ENCODE measurements around the gene ABCF1.

ABCF1 gene

DNA sequence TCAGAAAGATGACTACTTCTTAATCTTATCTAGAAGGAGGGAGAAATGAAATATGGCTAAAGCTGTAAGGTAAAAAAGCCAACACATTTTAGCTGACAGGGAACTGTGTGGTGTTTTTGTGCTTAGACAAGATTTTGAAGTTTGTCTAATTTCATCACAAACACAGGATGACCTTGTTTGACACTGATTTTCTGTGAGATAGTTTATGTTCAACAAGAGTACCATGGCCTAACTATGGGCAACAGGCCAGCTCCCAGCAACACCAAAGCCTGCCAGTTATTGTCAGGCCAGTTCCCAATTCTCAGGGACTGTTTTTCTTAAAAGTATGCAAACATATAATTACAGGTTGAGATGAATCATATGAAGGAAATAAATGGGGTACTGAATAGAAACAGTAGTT lies 5.5 kb upstream of the ABCF1 start:
- H3K4me3 ChIP-seq (ENCODE audit: low read length): no peak overlapping the region
- H3K4me1 ChIP-seq (ENCODE audit: control insufficient read depth, insufficient read depth, low read length): peaks cover 3% of the 10 kb centered on the region
- no peak overlapping the region for H3K27ac ChIP-seq (ENCODE audit: low read depth, low read length)
- H3K27me3 ChIP-seq (ENCODE audit: control insufficient read depth, insufficient read depth, low read length): no peaks in the 10 kb centered on the region
- no peak overlapping the region for H3K9ac ChIP-seq (ENCODE audit: low read length)
- peaks cover 13% of the 10 kb centered on the region for H3K36me3 ChIP-seq (ENCODE audit: control insufficient read depth, insufficient read depth, low read length)

DNA sequence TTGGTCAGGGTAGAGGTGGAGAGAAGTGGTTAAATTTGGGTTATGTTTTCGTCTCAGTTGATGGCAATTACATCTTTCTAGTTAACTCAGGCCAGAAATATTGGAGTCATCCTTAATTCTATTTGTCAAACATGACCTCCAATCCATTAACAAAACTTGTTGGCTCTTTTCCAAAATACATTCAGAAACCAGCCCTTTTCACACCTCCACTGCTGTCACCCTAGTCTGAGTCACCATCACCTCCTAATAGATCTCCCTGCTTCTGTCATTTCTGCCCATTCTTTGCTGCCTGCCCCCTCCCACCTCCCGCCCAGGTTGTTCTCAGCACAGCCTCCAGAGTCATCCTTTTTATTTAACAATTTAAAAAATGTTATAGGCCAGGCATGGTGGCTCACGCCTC lies 3.0 kb upstream of the ABCF1 start:
- Histone ChIP-seq H3K4me1 (ENCODE audit: control insufficient read depth, insufficient read depth, low read length) (peaks cover 12% of the 10 kb centered on the region), H3K9ac (ENCODE audit: low read length) (no peak overlapping the region), H3K4me3 (ENCODE audit: low read length) (no peak overlapping the region), H3K36me3 (ENCODE audit: control insufficient read depth, insufficient read depth, low read length) (peaks cover 2% of the 10 kb centered on the region), H3K27me3 (ENCODE audit: control insufficient read depth, insufficient read depth, low read length) (no peaks in the 10 kb centered on the region), H3K27ac (ENCODE audit: low read depth, low read length) (no peak overlapping the region)

DNA sequence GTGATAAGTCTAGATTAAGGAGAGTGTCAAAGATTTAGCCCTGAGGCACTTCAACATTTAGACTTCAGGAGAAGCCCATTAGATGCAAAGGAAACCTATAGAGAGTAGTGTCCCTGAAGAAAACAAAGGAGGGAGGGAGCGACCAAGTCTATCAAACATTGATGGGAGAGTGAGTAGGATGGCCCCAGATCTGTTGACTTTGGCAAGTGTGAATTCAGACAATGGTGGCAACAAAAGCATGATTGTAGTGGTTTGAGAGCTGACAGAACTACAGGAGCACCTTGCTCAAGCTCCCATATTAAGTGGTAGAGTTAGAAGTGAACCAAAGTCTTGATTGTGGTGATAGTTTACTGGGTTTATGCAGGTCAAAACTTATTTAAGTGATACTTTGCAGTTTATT lies 979 bp upstream of the ABCF1 start:
- peak overlapping the region; percentile 95 for H3K4me3 ChIP-seq (ENCODE audit: low read length)
- no peaks in the 10 kb centered on the region for H3K27me3 ChIP-seq (ENCODE audit: control insufficient read depth, insufficient read depth, low read length)
- H3K4me1 ChIP-seq (ENCODE audit: control insufficient read depth, insufficient read depth, low read length): peaks cover 13% of the 10 kb centered on the region
- no peaks in the 10 kb centered on the region for H3K36me3 ChIP-seq (ENCODE audit: control insufficient read depth, insufficient read depth, low read length)
- peak overlapping the region; percentile 94 for H3K27ac ChIP-seq (ENCODE audit: low read depth, low read length)
- peak overlapping the region; percentile 74 for H3K9ac ChIP-seq (ENCODE audit: low read length)

DNA sequence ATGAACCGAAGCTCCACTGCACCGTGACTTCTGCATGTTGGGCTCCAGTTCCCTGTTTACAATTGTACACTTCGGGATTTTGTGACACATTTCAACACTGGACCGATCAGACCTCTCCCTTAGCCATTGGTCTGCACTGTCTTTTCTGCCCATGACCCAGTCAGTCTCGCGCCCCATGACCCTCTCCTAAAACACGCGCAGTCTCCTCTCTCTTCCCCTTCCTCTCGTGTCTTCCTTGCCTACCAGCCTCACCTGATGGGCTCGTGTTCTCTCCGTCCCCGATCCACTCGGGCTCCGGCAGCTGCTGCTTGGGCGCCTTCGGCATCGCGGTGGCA lies 535 bp upstream of the ABCF1 start:
- H3K4me3 ChIP-seq (ENCODE audit: low read length): peak overlapping the region; percentile 95
- no peaks in the 10 kb centered on the region for H3K27me3 ChIP-seq (ENCODE audit: control insufficient read depth, insufficient read depth, low read length)
- H3K27ac ChIP-seq (ENCODE audit: low read depth, low read length): peak overlapping the region; percentile 94
- H3K36me3 ChIP-seq (ENCODE audit: control insufficient read depth, insufficient read depth, low read length): peaks cover 2% of the 10 kb centered on the region
- H3K4me1 ChIP-seq (ENCODE audit: control insufficient read depth, insufficient read depth, low read length): peaks cover 13% of the 10 kb centered on the region
- peak overlapping the region; percentile 74 for H3K9ac ChIP-seq (ENCODE audit: low read length)

DNA sequence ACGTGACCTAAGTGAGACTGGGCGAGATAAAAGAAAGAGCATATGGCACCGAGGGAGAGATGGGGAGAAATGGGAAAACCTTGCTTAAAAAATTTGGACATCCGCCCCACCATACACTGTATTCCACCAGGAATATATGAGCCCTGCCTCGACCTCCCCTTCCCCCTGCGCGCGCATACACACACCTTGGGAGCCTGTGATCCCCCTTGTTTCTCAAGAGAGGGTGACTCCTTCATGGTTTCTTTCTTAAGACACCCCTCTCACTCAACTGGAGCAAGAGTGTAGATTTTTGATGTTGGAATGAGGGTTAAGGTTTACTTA lies 480 bp downstream of the ABCF1 start:
- Histone ChIP-seq H3K9ac (ENCODE audit: low read length) (peak overlapping the region; percentile 49), H3K4me1 (ENCODE audit: control insufficient read depth, insufficient read depth, low read length) (peaks cover 13% of the 10 kb centered on the region)

DNA sequence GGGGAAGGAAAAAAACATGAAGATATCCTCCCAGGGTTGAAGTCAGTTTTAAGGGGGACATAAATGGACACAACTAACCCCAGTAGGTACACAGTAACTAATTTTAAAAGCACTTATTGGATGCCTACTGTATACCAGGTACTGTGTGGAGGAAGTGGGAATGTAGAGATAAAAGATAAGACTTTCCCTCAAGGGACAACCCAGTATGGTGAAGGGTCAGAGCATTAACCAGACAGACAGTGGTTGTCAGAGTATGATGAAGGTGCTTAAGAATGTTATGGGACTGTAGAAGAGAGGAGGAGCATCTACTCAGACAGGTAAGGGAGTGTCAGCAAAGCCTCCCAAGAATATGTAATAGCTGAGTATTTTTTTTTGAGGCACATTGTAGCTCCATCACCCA lies 906 bp downstream of the ABCF1 start:
- Histone ChIP-seq H3K27me3 (ENCODE audit: control insufficient read depth, insufficient read depth, low read length) (no peaks in the 10 kb centered on the region), H3K9ac (ENCODE audit: low read length) (no peak overlapping the region), H3K4me3 (ENCODE audit: low read length) (peak overlapping the region; percentile 97), H3K4me1 (ENCODE audit: control insufficient read depth, insufficient read depth, low read length) (peaks cover 13% of the 10 kb centered on the region), H3K27ac (ENCODE audit: low read depth, low read length) (no peak overlapping the region), H3K36me3 (ENCODE audit: control insufficient read depth, insufficient read depth, low read length) (peaks cover 2% of the 10 kb centered on the region)

More for the DNA sequence above, 480 bp downstream of the ABCF1 start:
- Histone ChIP-seq H3K36me3 (ENCODE audit: control insufficient read depth, insufficient read depth, low read length) (peaks cover 2% of the 10 kb centered on the region), H3K27me3 (ENCODE audit: control insufficient read depth, insufficient read depth, low read length) (no peaks in the 10 kb centered on the region), H3K4me3 (ENCODE audit: low read length) (peak overlapping the region; percentile 97), H3K27ac (ENCODE audit: low read depth, low read length) (peak overlapping the region; percentile 91)

DNA sequence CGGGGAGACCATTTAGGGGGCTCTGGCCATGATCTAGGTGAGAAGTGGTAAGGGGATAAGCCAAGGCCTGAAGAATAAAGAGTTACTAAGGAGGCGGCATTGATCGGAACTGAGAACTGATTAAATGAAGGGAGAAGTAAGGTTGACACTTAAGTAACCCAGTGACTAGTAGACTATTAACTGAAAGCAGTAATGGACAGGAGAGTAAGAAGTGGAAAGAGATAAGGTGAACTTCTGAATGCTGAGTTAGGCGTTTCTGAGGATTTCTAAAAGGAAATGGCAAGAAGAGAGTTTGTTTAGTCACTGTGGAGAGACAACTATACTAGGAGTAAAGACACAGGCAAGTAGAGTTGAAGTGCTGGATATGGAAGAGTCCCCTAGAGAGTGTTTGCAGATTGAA lies 1.9 kb downstream of the ABCF1 start:
- H3K36me3 ChIP-seq (ENCODE audit: control insufficient read depth, insufficient read depth, low read length): peaks cover 10% of the 10 kb centered on the region
- H3K27ac ChIP-seq (ENCODE audit: low read depth, low read length): no peak overlapping the region
- no peak overlapping the region for H3K9ac ChIP-seq (ENCODE audit: low read length)
- no peaks in the 10 kb centered on the region for H3K27me3 ChIP-seq (ENCODE audit: control insufficient read depth, insufficient read depth, low read length)
- peaks cover 13% of the 10 kb centered on the region for H3K4me1 ChIP-seq (ENCODE audit: control insufficient read depth, insufficient read depth, low read length)
- H3K4me3 ChIP-seq (ENCODE audit: low read length): no peak overlapping the region

DNA sequence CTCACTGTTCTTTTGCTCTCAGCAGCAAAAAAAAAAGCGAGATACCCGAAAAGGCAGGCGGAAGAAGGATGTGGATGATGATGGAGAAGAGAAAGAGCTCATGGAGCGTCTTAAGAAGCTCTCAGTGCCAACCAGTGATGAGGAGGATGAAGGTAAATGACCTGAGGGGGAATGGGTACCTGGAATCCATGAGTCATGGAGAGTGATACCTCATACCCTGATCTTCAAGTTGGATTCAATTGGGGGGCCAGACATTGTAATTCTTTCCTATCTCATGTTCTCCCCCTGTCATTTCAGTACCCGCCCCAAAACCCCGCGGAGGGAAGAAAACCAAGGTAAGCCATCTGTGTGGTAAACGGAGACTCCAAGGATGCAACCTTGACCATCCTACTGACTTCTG lies 6.8 kb downstream of the ABCF1 start:
- Histone ChIP-seq H3K27ac (ENCODE audit: low read depth, low read length) (no peak overlapping the region), H3K4me3 (ENCODE audit: low read length) (no peak overlapping the region), H3K27me3 (ENCODE audit: control insufficient read depth, insufficient read depth, low read length) (no peaks in the 10 kb centered on the region), H3K9ac (ENCODE audit: low read length) (no peak overlapping the region), H3K36me3 (ENCODE audit: control insufficient read depth, insufficient read depth, low read length) (peaks cover 31% of the 10 kb centered on the region), H3K4me1 (ENCODE audit: control insufficient read depth, insufficient read depth, low read length) (peaks cover 3% of the 10 kb centered on the region)

DNA sequence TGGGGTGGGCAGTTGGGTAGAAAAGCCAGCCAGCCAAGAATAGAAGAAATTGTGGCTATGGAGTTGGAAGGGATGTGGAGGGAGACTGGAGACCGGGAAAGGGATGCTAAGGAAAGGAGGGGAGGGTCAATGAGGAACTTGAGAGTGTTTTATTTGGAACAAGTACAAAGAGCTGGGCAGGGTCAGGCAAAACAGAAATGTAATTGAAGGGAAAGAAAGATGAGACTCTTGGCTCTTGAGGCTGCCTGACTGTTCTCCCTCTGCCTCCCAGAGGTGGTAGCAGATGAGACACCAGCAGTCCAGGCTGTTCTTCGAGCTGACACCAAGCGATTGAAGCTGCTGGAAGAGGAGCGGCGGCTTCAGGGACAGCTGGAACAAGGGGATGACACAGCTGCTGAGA lies 12.7 kb downstream of the ABCF1 start:
- no peak overlapping the region for H3K27ac ChIP-seq (ENCODE audit: low read depth, low read length)
- no peak overlapping the region for H3K4me3 ChIP-seq (ENCODE audit: low read length)
- H3K4me1 ChIP-seq (ENCODE audit: control insufficient read depth, insufficient read depth, low read length): no peaks in the 10 kb centered on the region
- no peaks in the 10 kb centered on the region for H3K27me3 ChIP-seq (ENCODE audit: control insufficient read depth, insufficient read depth, low read length)
- H3K36me3 ChIP-seq (ENCODE audit: control insufficient read depth, insufficient read depth, low read length): peaks cover 53% of the 10 kb centered on the region
- no peak overlapping the region for H3K9ac ChIP-seq (ENCODE audit: low read length)

DNA sequence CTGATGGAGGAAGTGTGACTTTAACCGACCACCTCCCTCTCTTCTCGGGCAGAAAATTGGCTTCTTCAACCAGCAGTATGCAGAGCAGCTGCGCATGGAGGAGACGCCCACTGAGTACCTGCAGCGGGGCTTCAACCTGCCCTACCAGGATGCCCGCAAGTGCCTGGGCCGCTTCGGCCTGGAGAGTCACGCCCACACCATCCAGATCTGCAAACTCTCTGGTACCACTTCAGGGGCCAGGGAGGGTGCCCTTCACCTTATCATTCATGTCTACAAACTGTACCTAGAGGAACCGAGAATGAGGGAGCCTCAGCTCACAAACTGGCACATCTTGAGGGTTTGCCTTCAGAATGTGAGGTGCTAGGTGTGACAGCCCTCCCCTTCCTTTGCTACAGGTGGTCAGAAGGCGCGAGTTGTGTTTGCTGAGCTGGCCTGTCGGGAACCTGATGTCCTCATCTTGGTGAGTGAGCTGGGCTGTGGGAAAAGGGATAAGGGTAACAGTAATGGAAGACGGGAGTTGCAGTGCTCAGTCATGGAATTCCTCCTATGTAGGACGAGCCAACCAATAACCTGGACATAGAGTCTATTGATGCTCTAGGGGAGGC lies 18.6 kb downstream of the ABCF1 start:
- no peaks in the 10 kb centered on the region for H3K4me1 ChIP-seq (ENCODE audit: control insufficient read depth, insufficient read depth, low read length)
- no peak overlapping the region for H3K9ac ChIP-seq (ENCODE audit: low read length)
- no peak overlapping the region for H3K27ac ChIP-seq (ENCODE audit: low read depth, low read length)
- no peaks in the 10 kb centered on the region for H3K27me3 ChIP-seq (ENCODE audit: control insufficient read depth, insufficient read depth, low read length)
- peaks cover 46% of the 10 kb centered on the region for H3K36me3 ChIP-seq (ENCODE audit: control insufficient read depth, insufficient read depth, low read length)
- no peak overlapping the region for H3K4me3 ChIP-seq (ENCODE audit: low read length)

DNA sequence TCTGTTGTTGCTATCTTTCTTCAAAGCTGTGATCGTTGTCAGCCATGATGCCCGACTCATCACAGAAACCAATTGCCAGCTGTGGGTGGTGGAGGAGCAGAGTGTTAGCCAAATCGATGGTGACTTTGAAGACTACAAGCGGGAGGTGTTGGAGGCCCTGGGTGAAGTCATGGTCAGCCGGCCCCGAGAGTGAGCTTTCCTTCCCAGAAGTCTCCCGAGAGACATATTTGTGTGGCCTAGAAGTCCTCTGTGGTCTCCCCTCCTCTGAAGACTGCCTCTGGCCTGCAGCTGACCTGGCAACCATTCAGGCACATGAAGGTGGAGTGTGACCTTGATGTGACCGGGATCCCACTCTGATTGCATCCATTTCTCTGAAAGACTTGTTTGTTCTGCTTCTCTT lies 19.3 kb downstream of the ABCF1 start:
- no peaks in the 10 kb centered on the region for H3K4me1 ChIP-seq (ENCODE audit: control insufficient read depth, insufficient read depth, low read length)
- no peaks in the 10 kb centered on the region for H3K27me3 ChIP-seq (ENCODE audit: control insufficient read depth, insufficient read depth, low read length)
- H3K36me3 ChIP-seq (ENCODE audit: control insufficient read depth, insufficient read depth, low read length): peaks cover 41% of the 10 kb centered on the region
- no peak overlapping the region for H3K4me3 ChIP-seq (ENCODE audit: low read length)
- H3K9ac ChIP-seq (ENCODE audit: low read length): no peak overlapping the region
- H3K27ac ChIP-seq (ENCODE audit: low read depth, low read length): no peak overlapping the region

DNA sequence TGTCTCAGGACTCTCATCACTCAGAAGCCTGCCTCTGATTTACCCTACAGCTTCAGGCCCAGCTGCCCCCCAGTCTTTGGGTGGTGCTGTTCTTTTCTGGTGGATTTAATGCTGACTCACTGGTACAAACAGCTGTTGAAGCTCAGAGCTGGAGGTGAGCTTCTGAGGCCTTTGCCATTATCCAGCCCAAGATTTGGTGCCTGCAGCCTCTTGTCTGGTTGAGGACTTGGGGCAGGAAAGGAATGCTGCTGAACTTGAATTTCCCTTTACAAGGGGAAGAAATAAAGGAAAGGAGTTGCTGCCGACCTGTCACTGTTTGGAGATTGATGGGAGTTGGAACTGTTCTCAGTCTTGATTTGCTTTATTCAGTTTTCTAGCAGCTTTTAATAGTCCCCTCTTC lies 19.8 kb downstream of the ABCF1 start:
- no peak overlapping the region for H3K27ac ChIP-seq (ENCODE audit: low read depth, low read length)
- H3K36me3 ChIP-seq (ENCODE audit: control insufficient read depth, insufficient read depth, low read length): peaks cover 36% of the 10 kb centered on the region
- H3K27me3 ChIP-seq (ENCODE audit: control insufficient read depth, insufficient read depth, low read length): no peaks in the 10 kb centered on the region
- H3K4me3 ChIP-seq (ENCODE audit: low read length): no peak overlapping the region
- H3K9ac ChIP-seq (ENCODE audit: low read length): no peak overlapping the region
- H3K4me1 ChIP-seq (ENCODE audit: control insufficient read depth, insufficient read depth, low read length): no peaks in the 10 kb centered on the region

DNA sequence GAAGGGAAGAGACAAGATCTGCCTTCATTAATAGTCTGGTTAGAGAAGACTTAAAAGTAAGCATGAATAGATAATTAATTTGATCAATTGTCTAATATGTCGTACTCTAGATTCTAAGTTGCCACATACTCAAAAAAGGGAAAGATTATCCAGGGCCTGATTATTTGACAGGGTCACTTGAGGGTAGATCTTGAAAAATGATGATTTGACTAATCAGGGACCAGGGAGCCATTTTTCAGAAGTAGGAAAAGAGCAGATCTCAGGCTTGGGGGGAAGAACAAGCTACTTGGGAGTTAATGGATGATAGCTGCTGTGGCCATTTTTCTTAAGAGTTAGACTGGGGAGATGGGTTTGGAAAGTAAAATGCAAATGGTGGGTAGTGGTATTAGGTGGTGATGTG lies 21.0 kb downstream of the ABCF1 start:
- no peak overlapping the region for H3K27ac ChIP-seq (ENCODE audit: low read depth, low read length)
- H3K9ac ChIP-seq (ENCODE audit: low read length): no peak overlapping the region
- H3K36me3 ChIP-seq (ENCODE audit: control insufficient read depth, insufficient read depth, low read length): peaks cover 28% of the 10 kb centered on the region
- H3K4me3 ChIP-seq (ENCODE audit: low read length): no peak overlapping the region
- H3K4me1 ChIP-seq (ENCODE audit: control insufficient read depth, insufficient read depth, low read length): no peaks in the 10 kb centered on the region
- no peaks in the 10 kb centered on the region for H3K27me3 ChIP-seq (ENCODE audit: control insufficient read depth, insufficient read depth, low read length)

Data from rectal smooth muscle tissue (tissue), 1 donor.